AG08395 (cell line): ENCODE data around the gene PAK5.

Experiments
- DNase-seq: peaks from one replicate; pipeline ENCODE4 v3.0.0; 2012; ENCODE audit warnings: mixed read lengths, low spot score

Gene PAK5

DNA sequence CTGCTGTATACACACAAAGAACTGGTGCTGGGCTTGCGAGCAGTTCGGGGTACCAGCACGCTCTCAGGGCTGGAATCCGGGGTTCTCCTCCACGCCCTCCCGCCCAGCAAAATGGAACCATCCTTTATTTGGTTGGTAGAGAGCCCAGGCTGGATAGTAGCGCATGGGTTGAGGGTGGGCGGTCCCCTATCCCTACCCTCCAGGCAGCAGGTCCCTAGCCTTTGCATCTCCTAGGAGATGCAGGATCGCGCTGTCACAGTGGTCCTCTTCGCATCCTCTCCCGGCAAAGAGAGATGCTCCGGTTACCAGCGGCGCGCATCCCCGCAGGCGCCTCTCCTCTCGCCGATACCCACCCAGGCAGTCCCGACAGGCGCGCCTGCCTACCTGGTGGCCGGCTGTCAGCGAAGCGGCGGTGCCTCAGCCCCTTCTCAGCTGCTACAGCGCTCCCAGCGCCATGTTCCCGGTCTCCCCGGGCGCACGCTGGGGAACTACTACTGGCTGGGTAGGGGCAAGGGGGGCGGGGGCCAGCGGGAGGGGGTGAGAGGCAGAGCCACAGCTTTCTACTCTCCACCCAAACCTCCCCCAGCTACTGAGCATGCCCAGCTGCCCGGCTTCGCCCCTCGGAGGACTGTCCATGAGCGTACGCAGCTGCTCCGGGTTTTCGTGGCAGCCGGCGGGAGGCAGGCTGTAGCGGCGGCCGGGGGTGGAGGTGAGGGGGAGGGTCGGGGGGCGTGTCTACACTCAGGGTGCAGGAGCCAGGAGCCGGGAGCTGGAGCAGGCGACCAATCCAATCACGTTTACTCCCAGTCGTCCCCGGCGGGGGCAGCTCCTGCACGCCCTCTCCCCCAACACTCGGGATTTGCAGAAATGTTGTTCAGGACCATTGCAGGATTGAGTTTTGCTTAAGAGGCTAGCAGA lies at the start of gene PAK5:
Gene PAK5, minus strand, starts transcription at position 699 of the 918 bp plus-strand sequence. CDS start 194,748 bp downstream, outside the sequence.
- DNase-seq = no peak

- DNase-seq = no peak
Measured at GRCh38 chr20:9887706-9888105, 48.8 kb upstream of the PAK5 start.

GRCh38 chr20:9886227-9886626 lies 47.4 kb upstream of the PAK5 start:
- DNase-seq = no peak

DNA sequence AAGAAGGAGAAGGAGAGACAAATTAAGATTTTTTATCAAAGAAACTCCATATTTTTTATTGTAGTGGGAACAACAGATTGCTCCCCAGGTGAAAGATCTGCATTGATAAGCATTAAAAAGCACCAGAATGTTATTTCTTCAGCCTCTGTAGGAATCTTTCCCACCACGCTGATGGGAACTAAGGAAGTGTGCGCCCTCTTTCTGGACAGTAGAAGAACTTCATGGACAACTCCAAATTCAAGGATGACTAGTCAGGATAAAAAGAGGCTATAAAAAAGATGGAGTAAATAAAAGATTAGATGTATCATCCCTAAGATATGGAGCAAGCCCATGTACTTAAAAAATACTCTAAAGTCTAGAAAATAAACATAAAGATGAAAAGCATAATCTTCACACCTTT lies 45.8 kb upstream of the PAK5 start:
- no peak for DNase-seq

DNA sequence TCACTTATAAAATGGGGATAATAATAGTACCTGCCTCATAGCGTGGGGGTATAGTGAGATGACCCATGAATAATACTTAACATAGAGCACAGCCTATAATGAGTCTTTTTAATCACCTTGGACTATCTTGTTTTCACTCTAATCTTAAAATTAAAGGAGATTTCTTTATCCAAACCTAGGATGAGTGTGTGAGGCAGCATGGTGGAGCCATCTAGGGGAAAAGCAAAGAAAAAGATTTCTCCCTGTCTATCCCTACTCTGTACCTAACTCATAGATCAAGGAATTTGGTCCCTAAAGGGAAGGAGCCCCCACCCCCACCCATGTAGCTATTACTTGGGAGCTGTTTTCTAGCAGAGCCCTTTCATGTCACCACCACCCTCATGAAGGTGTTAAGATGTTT lies 45.2 kb upstream of the PAK5 start:
- no peak for DNase-seq

GRCh38 chr20:9877932-9878495 lies 39.1 kb upstream of the PAK5 start:
- no peak for DNase-seq

DNA sequence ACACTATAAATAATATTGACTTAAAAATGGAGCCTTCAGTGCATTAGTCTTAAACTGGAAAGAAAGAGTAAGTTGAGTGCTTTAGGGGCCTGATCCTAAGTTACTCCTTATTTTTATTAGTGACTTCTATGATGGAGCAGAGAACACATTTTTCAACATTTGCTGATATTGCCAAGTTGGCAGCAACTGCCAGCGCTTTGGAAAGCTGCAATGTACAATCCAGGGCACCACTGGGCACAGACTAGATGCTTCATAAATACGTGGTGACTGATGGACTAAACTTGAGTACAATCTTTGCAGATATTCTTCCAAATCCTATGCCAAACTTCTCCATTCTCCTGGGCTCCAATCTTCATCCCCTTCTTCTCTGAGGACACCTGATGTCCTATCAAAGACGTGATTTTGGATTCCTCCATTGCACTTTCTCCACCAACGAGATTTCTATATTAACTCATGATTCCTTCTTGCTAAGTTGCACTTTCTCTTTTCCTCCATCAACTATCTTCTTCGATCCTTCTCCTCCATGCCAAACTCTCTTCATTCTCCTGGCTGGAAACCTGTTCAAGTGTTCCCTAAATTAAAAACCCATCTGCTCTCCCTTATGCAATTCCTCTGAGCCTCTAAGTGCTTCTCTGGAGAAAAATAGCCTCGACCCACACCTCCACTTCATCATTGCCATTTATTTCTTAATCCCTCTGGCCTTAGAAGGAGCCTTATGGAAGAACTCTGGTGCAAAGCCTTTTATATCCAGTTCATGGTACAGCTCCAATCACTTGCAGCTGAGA lies 28.5 kb upstream of the PAK5 start:
- no peak for DNase-seq

- DNase-seq = no peak
Measured at GRCh38 chr20:9852566-9852965, 13.7 kb upstream of the PAK5 start.

DNA sequence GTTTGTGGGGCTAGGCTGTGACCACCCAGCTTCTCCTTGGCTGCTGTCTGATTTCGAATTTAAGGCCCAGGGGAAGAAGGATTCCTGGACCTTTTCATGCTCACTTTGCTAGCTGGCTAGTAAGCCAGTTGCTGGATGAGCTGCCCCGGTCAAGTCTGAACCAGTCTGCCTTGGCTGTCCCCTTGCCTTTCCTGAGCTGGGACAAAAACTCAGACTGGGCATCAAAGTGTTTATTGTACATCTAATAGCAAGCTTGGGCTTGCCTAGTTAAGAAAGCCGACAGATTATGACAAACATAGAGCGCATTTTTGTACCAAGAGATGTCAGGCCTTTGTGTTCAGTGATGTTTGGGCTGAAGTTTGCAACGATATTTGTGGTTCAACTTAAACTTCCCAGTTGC lies 750 bp upstream of the PAK5 start:
- no peak for DNase-seq

- DNase-seq = no peak
Measured at GRCh38 chr20:9838035-9838377, 870 bp downstream of the PAK5 start.

DNA sequence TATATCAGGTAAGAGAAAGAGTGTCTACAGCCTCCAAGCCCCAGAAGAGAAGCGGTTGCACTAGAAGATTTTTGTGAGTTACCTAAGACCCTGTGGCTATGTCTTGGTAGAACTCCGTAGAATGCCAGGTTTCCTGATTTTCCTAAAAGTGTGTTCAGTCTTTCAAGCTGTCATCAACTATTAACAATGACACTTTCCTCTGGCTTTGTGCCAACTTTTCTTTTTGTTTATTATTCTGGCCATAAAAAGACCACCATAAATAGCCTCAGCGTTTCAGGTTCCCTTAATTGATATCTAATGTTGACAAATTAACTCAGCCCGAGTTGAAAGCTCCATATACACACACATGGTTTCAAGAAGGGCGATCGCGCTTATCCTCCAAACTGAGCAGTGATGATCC lies 1.2 kb downstream of the PAK5 start:
- DNase-seq = no peak

DNA sequence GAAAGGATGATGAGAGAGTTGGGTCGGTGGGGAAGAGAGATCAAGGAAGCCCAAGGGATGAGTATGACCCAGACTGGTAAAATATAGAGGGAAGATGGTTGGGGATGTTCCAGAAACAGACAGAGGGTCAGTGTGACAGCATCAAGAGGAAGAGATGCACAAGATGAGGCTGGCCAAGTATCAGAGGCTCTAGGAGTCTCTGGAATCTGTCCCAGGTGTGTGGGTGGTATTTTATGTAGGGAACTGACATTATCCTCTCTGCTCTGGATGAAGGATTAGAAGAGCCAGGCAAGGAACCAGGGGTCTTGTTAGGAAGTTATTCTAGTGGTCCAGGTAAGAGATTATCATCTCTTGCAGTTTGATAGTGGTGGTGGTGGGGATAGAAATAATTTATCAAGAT lies 3.6 kb downstream of the PAK5 start:
- no peak for DNase-seq

DNA sequence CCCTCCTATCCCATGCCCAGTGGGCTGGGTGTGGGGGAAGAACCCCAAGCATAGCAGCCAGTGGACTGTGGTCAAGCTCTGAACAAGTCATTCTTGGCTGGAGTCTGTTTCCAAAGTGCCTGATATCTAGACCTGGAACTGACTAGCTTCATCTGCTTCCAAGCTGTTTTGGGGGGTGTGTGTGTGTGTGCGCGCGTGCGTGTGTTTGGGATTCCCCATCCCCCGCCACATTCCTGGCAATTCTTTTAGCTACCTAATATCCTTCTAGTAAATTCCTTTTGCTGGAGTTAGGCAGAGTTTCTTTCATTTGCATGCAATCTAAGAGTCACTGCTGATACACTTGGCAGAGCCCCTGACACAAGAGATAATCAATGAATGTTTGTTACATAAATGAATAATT lies 7.8 kb downstream of the PAK5 start:
- DNase-seq = no peak

DNA sequence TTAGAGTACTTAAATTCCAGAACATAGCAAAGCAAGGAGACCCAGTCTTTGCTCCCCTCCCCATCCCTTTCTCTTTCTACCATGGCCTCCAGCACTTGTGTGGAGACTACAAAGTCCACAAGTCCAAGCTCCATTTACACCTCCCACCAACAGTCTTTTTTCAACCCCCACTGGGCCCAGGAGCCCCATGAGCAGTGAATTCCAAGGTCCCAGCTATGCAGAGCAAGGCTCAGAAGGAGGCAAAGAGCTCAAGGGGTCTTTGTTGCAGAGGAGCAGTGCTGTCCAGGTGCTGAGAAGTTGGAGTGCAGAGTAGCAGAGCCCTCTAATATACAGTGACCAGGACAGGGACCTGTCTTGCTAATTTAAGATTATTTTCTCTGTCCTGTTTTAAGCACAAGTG lies 9.0 kb downstream of the PAK5 start:
- DNase-seq = no peak

DNA sequence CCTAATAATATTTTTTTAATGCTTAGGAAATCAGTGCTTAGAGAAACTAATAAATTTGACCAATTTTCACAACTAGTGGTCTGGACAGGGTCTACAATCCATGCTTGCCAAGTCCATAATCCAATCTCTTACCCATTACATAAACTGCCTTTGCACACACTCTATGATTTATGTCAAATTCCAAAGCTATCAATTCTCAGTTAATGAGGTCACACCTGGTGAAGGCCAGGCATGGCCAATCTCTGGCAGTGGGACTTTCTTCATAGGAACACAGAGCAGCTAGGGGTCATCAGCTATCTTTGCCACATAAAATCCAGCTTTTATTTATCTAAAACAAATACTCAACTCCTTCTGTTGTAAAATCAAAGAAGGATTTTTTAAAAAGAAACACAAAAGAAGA lies 21.2 kb downstream of the PAK5 start:
- DNase-seq = no peak

DNA sequence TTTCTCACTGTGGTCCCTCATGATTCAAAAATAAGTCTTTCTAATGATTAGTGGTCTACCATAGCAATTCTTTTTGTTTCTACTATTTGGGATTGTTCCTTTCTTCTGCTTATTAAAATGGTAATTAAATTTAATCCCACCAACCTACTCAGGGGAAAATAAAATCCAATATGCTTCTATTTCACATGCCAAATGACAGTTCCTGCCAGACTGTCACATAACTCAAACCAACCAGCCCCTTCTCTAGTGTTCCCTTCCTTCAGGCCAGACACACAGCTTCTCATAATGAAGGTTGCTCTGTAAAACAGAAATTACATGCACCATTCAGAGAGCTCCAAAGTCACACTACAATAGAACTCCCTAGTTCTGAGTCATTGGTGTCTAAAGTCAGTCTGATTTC lies 23.2 kb downstream of the PAK5 start:
- DNase-seq = no peak

DNA sequence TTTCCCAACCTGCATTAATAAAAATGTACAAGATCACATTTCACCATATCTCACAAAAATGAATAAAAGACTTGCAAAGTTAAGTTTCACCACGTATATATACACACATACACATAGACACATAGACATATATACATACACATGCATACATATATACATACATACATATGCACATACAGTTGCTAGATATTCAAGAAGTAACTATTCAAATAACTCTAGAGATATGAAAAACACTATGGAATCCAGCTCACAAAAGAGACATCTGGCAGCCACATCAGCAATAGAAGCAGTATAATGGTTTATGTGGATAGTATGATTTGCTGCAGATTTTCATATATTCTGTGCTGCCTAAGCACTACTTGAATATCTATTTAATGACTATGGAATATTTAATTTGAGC lies 28.1 kb downstream of the PAK5 start:
- DNase-seq = no peak

DNA sequence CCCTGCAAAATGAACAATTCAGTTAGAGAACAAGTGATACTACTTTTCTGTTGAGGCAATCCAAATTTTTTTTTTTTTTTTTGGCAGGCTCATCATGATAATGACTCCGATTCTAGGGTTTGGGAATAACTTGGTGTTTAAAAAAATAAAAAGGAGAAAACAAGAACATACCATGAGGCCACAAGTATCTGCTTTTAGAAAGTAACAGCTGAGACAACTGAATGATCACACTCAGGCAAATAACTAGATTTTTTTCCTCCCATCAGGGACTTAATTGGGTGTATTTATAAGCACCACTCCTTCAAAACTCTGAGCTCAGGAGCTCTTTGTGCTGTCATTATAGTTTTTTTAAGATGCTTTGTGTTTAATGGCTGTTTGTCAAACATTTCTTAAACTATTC lies 29.6 kb downstream of the PAK5 start:
- no peak for DNase-seq

GRCh38 chr20:9808166-9808565 lies 30.7 kb downstream of the PAK5 start:
- no peak for DNase-seq

- no peak for DNase-seq
Measured at GRCh38 chr20:9807136-9807535, 31.7 kb downstream of the PAK5 start.

DNA sequence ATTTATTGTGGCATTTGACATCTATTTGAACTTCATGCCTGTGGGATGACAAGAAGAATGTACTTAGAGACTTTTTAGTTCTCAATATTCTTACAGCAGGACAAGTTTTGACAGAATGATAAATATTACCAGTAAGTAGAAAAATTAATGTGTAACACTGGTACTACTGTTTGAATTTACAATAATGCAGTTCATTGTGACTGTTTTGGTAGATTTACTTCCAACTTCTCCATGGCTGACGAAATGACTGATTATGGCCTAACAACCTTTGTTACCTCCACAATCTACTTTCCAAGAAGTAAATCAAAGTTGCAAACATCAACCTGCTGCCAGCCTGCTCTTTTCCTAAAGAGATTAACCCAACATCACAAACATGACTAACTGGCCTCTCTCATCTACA lies 38.5 kb downstream of the PAK5 start:
- DNase-seq = no peak

DNA sequence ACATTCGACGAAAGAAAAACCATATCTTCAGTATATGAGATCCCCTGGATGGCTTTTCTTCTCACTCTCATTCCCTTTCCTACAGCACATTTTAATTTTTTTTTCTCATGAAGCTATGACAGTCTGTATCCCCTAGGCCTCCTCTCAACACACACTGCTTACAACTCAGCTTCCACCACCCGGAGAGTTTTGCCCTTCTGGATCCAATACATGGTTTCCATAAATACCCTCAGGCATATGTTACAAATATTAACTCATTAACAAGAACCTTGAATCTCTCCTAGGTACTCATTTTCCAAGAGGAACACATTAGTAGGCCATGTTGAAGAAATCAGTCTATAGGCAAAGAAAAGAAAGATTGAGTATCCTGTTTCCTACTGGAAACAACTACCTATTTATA lies 44.0 kb downstream of the PAK5 start:
- no peak for DNase-seq

DNA sequence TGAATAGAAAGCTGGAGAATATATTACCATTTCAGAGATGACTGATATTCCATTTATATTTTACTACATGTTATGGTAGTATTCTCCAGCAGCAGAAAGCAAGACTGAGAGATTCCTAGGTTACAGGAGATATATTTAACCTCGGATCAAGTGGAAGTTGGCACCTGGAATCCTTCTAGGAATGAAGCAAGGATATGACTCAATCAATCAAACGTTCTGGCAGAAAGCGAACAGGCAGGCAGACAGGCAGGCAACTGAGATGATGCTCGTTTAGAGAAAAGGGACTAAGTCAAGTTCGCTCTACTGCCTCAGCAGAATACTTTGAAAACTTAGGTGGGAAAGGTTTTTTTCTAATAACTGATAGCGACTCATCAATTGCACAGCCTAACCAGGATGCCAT lies 46.2 kb downstream of the PAK5 start:
- DNase-seq = no peak
